PC-9 (cell line): ENCODE data around the gene ITGB4. TPM values are rescaled to one million over a fixed set of nuclear protein-coding genes. Genes with fewer than 3 reads are reported as not detected.

Source experiments
- BruUV-seq: library from RNA; stranded (reverse); fragments of 400-500 nt; replicated peaks from 2 replicates; lab custom pipeline; 2021; lab: Mats Ljungman, UMichigan
- CTCF ChIA-PET: fragments of 300-600 bp; sonication (Branson Sonifier 250); formaldehyde crosslinking; loops from one replicate; lab custom pipeline; 2022; ENCODE audit warnings: antibody characterized with exemption; lab: Charles Lee
- POLR2A ChIA-PET: fragments of 300-600 bp; sonication (Branson Sonifier 250); formaldehyde crosslinking; loops from one replicate; lab custom pipeline; 2022; ENCODE audit warnings: antibody characterized with exemption; ENCODE audit not compliant: unreplicated experiment; lab: Charles Lee
- DNase-seq, 2 experiments: peaks; one replicate each; pipeline versions ENCODE4 v3.0.0 to v3.0.0-alpha.2; 2015 to 2022; ENCODE audit warnings: mixed read lengths in 1 of 2
- H2AFZ ChIP-seq: fragments of 200-600 bp; sonication (generic); 2 replicates; pipeline ENCODE4 v1.8.1; 2017; ENCODE audit warnings: antibody characterized with exemption
- H3F3A ChIP-seq: fragments of 200-600 bp; sonication (generic); 2 replicates; pipeline ENCODE4 v1.8.1; 2017; ENCODE audit warnings: antibody characterized with exemption, mild to moderate bottlenecking, low read depth; ENCODE audit not compliant: insufficient read depth
- H3K27ac ChIP-seq: fragments of 200-600 bp; sonication (generic); 2 replicates; pipeline ENCODE4 v1.6.1; 2016; ENCODE audit warnings: mixed run types
- H3K27me3 ChIP-seq: fragments of 200-600 bp; sonication (generic); 2 replicates; pipeline ENCODE4 v1.6.1; 2016; ENCODE audit warnings: low read depth, mixed run types; ENCODE audit not compliant: insufficient read depth
- H3K36me3 ChIP-seq: fragments of 200-600 bp; sonication (generic); 2 replicates; pipeline ENCODE4 v1.6.1; 2016; ENCODE audit warnings: low read depth, mixed run types
- H3K4me1 ChIP-seq: fragments of 200-600 bp; sonication (generic); replicated peaks from 2 replicates; pipeline ENCODE4 v1.6.1; 2016; ENCODE audit warnings: mixed run types; ENCODE audit not compliant: insufficient read depth
- H3K4me2 ChIP-seq: fragments of 200-600 bp; sonication (generic); 2 replicates; pipeline ENCODE4 v1.6.1; 2017; ENCODE audit warnings: mixed run types
- H3K4me3 ChIP-seq: fragments of 200-600 bp; sonication (generic); 2 replicates; pipeline ENCODE4 v1.6.1; 2016; ENCODE audit warnings: mixed run types
- H3K79me2 ChIP-seq: fragments of 200-600 bp; sonication (generic); 2 replicates; pipeline ENCODE4 v1.6.1; 2017; ENCODE audit warnings: low read depth, mixed run types
- H3K9me2 ChIP-seq: fragments of 200-600 bp; sonication (generic); 2 replicates; pipeline ENCODE4 v1.8.1; 2017; ENCODE audit warnings: mild to moderate bottlenecking; ENCODE audit not compliant: insufficient read depth
- H3K9me3 ChIP-seq: fragments of 200-600 bp; sonication (generic); 2 replicates; pipeline ENCODE4 v1.8.1; 2016; ENCODE audit warnings: low read depth; ENCODE audit not compliant: insufficient read depth
- H4K20me1 ChIP-seq: fragments of 200-600 bp; sonication (generic); 2 replicates; pipeline ENCODE4 v1.8.1; 2017; ENCODE audit not compliant: insufficient read depth
- CTCF ChIP-seq: fragments of 200-600 bp; sonication (generic); conservative IDR thresholded peaks from 2 replicates; pipeline ENCODE4 v1.6.1; 2017; ENCODE audit warnings: mixed run types, antibody characterized with exemption, mild to moderate bottlenecking, moderate library complexity
- EZH2 ChIP-seq: fragments of 200-600 bp; sonication (generic); IDR thresholded peaks from 2 replicates; pipeline ENCODE4 v1.8.0; 2017; ENCODE audit warnings: antibody characterized with exemption, low read depth
- intact Hi-C: fragments of 100-400 bp; cut with micrococcal nuclease; formaldehyde crosslinking; loops from one replicate; pipeline ENCODE4 v1.10.0; 2022; ENCODE audit not compliant: unreplicated experiment
- total RNA-seq: library from RNA; stranded (reverse); gene quantifications from 2 replicates; pipeline ENCODE4 v1.2.3, GENCODE V29; 2021

The ITGB4 gene
- total RNA-seq, 1 experiment from 2014 or later, result 461 TPM

GRCh38 chr17:75773121-75773807 is 52.0 kb downstream of the ITGB4 start:
- Histone ChIP-seq H3K27me3 (no peaks in the 10 kb centered on the region), H3K4me1 (peaks cover 32% of the 10 kb centered on the region), H3K79me2 (peaks cover 20% of the 10 kb centered on the region), H3F3A (peaks cover 45% of the 10 kb centered on the region; the same call in 1 of the 2 replicates), H3K4me3 (no peak overlapping the region), H3K9me3 (no peaks in the 10 kb centered on the region), H3K36me3 (peaks cover 20% of the 10 kb centered on the region), H3K4me2 (no peak overlapping the region), H3K9me2 (no peaks in the 10 kb centered on the region), H3K27ac (no peak overlapping the region), H2AFZ (no peak overlapping the region), H4K20me1 (peaks cover 27% of the 10 kb centered on the region)
- no peak for DNase-seq
- intact Hi-C loops, result loop anchor here (10.0 kb wide), 2 partner anchors 232 to 502 kb away; partner anchors contain the start of gene CDK3
- TF ChIP-seq CTCF (no peak), EZH2 (no peak)
- CTCF ChIA-PET, result no interaction called here
- BruUV-seq, result no TSS peak
- POLR2A ChIA-PET, result interaction anchor here (0.5 to 1.0 kb wide), 3 partner anchors 62 to 315 kb away, joined by 3 read pairs; no protein-coding TSS in a partner anchor

- ChIA-PET POLR2A (interaction anchor here (0.5 to 1.0 kb wide), 2 partner anchors 99 to 315 kb away, joined by 3 read pairs; no protein-coding TSS in a partner anchor), CTCF (no interaction called here)
- H3K79me2 ChIP-seq, result peaks cover 26% of the 10 kb centered on the region
- no peak overlapping the region for H3K4me2 ChIP-seq
- H3K36me3 ChIP-seq, result peaks cover 26% of the 10 kb centered on the region
- no peaks in the 10 kb centered on the region for H3K9me2 ChIP-seq
- peaks cover 34% of the 10 kb centered on the region for H4K20me1 ChIP-seq
- H3F3A ChIP-seq, result peaks cover 51% of the 10 kb centered on the region; the same call in 1 of the 2 replicates
- peaks cover 32% of the 10 kb centered on the region for H3K4me1 ChIP-seq
- H2AFZ ChIP-seq, result no peak overlapping the region
- no peak overlapping the region for H3K27ac ChIP-seq
- no peak overlapping the region for H3K4me3 ChIP-seq
- no TSS peak for BruUV-seq
- H3K9me3 ChIP-seq, result no peaks in the 10 kb centered on the region
- intact Hi-C loops, result loop anchor here (10.0 kb wide), 2 partner anchors 231 to 501 kb away; partner anchors contain the start of gene CDK3
- no peaks in the 10 kb centered on the region for H3K27me3 ChIP-seq
- no peak for DNase-seq
- TF ChIP-seq CTCF (no peak), EZH2 (no peak)
These were observed 52.7 kb downstream of the ITGB4 start for GRCh38 chr17:75773808-75774470.

GRCh38 chr17:75774471-75774990 is 53.3 kb downstream of the ITGB4 start:
- Histone ChIP-seq H3K27ac (no peak overlapping the region), H3K4me2 (no peak overlapping the region), H3K36me3 (peaks cover 26% of the 10 kb centered on the region), H3K4me1 (peaks cover 32% of the 10 kb centered on the region), H3K9me3 (no peaks in the 10 kb centered on the region), H3K79me2 (peaks cover 32% of the 10 kb centered on the region), H3K27me3 (no peaks in the 10 kb centered on the region), H2AFZ (no peak overlapping the region), H3K9me2 (no peaks in the 10 kb centered on the region), H4K20me1 (peaks cover 36% of the 10 kb centered on the region), H3K4me3 (no peak overlapping the region), H3F3A (peaks cover 52% of the 10 kb centered on the region; the same call in 1 of the 2 replicates)
- TF ChIP-seq EZH2 (no peak), CTCF (no peak)
- no TSS peak for BruUV-seq
- CTCF ChIA-PET, result interaction anchor here (0.6 kb wide), 1 partner anchor 52 kb away, joined by 3 read pairs; no protein-coding TSS in a partner anchor
- intact Hi-C loops, result loop anchor here (10.0 kb wide), 2 partner anchors 230 to 500 kb away; partner anchors contain the start of gene CDK3
- POLR2A ChIA-PET, result interaction anchor here (0.6 to 1.0 kb wide), 3 partner anchors 114 to 245 kb away, joined by 3 to 8 read pairs (median 3); no protein-coding TSS in a partner anchor
- DNase-seq, result no peak
